ENCODE results near the gene ST7. TPM values are rescaled to one million over a fixed set of nuclear protein-coding genes. Genes with fewer than 3 reads are reported as not detected.

The ST7 gene
- total and polyA plus RNA-seq, 2 experiments from 2014 or later = 31.2 to 38.5 TPM

DNA sequence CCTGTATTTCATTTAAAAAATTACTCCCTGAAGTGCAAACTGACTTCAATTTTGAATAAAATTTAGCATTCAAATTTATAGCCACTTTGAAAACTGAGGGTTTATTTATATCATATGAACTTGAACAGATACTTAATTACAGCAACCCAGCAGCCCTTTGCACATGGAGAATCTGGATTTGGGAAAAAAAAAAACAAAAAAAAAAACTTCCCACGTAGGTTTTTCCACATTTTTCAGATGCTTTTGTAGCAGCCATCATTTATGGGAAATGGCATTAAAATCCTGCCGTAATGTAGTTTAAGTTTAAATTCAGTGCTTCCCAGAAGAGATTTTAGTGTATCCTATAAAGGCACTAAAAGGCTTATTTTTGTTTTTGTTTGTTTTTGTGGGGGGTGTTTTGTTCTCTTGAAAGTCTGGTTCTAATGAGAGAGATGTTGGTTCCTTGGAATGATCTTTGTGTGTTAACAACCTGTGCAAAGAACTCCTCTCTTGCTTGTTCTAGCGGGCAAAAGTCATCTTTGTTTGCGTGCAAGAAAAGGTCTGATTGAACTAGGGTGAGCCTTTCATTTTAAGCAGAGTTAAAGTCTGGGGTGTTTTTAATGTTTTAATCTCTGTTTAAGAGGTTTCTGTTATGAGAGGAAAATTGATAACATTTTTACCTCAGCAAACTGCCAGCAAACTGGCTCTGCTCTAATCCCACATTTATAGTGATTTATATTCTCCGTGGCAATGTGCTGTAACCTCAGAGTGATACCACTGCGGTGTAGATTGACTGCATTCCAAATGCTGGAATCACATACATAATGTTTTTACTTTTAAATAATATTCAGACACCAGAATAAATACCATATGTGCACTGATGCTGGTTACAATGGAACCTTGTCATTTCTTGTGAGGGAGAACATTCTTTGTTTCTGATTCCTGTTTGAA is 264.1 kb downstream of the ST7 start:
- Histone ChIP-seq H3K27ac (peak overlapping the region; percentile 72), H3K4me1 (ENCODE audit: insufficient read depth) (peaks cover 20% of the 10 kb centered on the region), H3K9me2 (replicated peaks; ENCODE audit: insufficient read depth) (no peaks in the 10 kb centered on the region), H2AFZ (peak overlapping the region; percentile 17), H3K27me3 (no peaks in the 10 kb centered on the region), H3K9me3 (ENCODE audit: low read depth) (no peaks in the 10 kb centered on the region), H3K4me3 (no peak overlapping the region), H4K20me1 (ENCODE audit: insufficient read depth, poor library complexity, severe bottlenecking) (no peaks in the 10 kb centered on the region), H3K79me2 (no peaks in the 10 kb centered on the region), H3K4me2 (peak overlapping the region; percentile 64), H3K36me3 (replicated peaks; ENCODE audit: insufficient read depth, low read depth) (no peaks in the 10 kb centered on the region)
- TF ChIP-seq, protein P1, sequence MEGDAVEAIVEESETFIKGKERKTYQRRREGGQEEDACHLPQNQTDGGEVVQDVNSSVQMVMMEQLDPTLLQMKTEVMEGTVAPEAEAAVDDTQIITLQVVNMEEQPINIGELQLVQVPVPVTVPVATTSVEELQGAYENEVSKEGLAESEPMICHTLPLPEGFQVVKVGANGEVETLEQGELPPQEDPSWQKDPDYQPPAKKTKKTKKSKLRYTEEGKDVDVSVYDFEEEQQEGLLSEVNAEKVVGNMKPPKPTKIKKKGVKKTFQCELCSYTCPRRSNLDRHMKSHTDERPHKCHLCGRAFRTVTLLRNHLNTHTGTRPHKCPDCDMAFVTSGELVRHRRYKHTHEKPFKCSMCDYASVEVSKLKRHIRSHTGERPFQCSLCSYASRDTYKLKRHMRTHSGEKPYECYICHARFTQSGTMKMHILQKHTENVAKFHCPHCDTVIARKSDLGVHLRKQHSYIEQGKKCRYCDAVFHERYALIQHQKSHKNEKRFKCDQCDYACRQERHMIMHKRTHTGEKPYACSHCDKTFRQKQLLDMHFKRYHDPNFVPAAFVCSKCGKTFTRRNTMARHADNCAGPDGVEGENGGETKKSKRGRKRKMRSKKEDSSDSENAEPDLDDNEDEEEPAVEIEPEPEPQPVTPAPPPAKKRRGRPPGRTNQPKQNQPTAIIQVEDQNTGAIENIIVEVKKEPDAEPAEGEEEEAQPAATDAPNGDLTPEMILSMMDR (IDR thresholded peaks at IDR 0.05; ENCODE audit: poor library complexity) = no peak
- no peak for TF ChIP-seq EZH2 (IDR thresholded peaks at IDR 0.05; ENCODE audit: borderline replicate concordance)
- TF ChIP-seq EZH2phosphoT487 (IDR thresholded peaks at IDR 0.05; ENCODE audit: low read depth, severe bottlenecking, unreplicated experiment) = no peak
- DNase-seq (ENCODE audit: low spot score) = no peak
- WGBS (ENCODE audit: low lambda C conversion rate, missing lambda C conversion rate) = 30% methylated on average over 6 of the region's 6 CpGs

DNA sequence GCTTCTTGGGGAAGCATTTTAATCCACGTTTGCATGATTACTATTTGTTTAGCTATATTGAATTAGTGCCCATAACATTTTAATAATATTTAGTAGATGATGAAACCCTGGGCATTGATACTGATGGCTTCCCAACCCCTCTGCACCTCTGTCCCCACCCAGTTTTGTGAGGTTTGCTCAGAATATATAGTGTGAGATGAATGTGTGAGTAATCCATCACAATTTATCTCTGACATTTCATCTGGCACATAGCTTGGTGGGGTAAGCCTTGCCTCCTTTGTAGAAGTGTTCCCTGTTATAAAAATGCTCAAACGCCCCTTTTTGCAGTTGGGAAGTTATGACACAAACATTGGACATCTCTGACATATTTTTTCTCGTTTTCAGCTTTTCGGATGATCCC is 265.4 kb downstream of the ST7 start:
- Histone ChIP-seq H3K4me2 (no peak overlapping the region), H3K79me2 (no peaks in the 10 kb centered on the region), H3K4me3 (no peak overlapping the region), H4K20me1 (ENCODE audit: insufficient read depth, poor library complexity, severe bottlenecking) (no peaks in the 10 kb centered on the region), H3K9me2 (replicated peaks; ENCODE audit: insufficient read depth) (no peaks in the 10 kb centered on the region), H3K27ac (peak overlapping the region; percentile 72), H3K4me1 (ENCODE audit: insufficient read depth) (peaks cover 20% of the 10 kb centered on the region), H2AFZ (no peak overlapping the region), H3K9me3 (ENCODE audit: low read depth) (no peaks in the 10 kb centered on the region), H3K36me3 (replicated peaks; ENCODE audit: insufficient read depth, low read depth) (no peaks in the 10 kb centered on the region), H3K27me3 (no peaks in the 10 kb centered on the region)
- no peak for DNase-seq (ENCODE audit: low spot score)
- TF ChIP-seq, protein P1 (IDR thresholded peaks at IDR 0.05; ENCODE audit: poor library complexity) = no peak
- no peak for TF ChIP-seq EZH2 (IDR thresholded peaks at IDR 0.05; ENCODE audit: borderline replicate concordance)
- no peak for TF ChIP-seq EZH2phosphoT487 (IDR thresholded peaks at IDR 0.05; ENCODE audit: low read depth, severe bottlenecking, unreplicated experiment)
- 63% methylated on average over 4 of the region's 4 CpGs for WGBS (ENCODE audit: low lambda C conversion rate, missing lambda C conversion rate)

DNA sequence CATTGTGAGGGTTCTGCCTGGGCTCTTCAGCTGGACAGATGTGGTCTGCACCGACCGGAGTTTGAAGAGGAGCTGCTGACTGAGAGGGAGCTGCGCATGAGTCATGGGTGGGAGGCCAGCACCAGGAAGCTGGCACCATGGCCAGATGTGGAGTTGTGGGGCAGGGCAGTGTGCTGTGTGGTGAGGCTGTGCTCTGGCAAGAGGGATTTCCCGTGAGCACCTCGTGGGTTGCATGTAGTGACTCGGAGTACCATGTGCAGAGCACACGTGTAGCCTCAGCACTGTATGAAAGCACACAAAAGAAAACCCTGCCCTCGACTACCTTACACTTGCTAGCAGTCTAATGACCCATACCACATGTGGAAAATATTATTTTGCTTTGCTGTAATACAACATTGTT is 266.2 kb downstream of the ST7 start:
- Histone ChIP-seq H3K9me3 (ENCODE audit: low read depth) (no peaks in the 10 kb centered on the region), H3K4me3 (no peak overlapping the region), H2AFZ (no peak overlapping the region), H4K20me1 (ENCODE audit: insufficient read depth, poor library complexity, severe bottlenecking) (no peaks in the 10 kb centered on the region), H3K4me1 (ENCODE audit: insufficient read depth) (peaks cover 20% of the 10 kb centered on the region), H3K9me2 (replicated peaks; ENCODE audit: insufficient read depth) (no peaks in the 10 kb centered on the region), H3K27me3 (no peaks in the 10 kb centered on the region), H3K4me2 (no peak overlapping the region), H3K36me3 (replicated peaks; ENCODE audit: insufficient read depth, low read depth) (no peaks in the 10 kb centered on the region), H3K79me2 (no peaks in the 10 kb centered on the region), H3K27ac (no peak overlapping the region)
- no peak for DNase-seq (ENCODE audit: low spot score)
- 92% methylated on average over 8 of the region's 8 CpGs for WGBS (ENCODE audit: low lambda C conversion rate, missing lambda C conversion rate)
- no peak for TF ChIP-seq EZH2phosphoT487 (IDR thresholded peaks at IDR 0.05; ENCODE audit: low read depth, severe bottlenecking, unreplicated experiment)
- TF ChIP-seq, protein P1 (IDR thresholded peaks at IDR 0.05; ENCODE audit: poor library complexity) = no peak

Measured in hepatocyte (in vitro differentiated cells).